Breast epithelium (tissue), 3 donors: Measurements from ENCODE around the gene NANOS2.

Source experiments
- POLR2A ChIP-seq: fragments of 450-650 bp; IDR thresholded peaks from one replicate; pipeline ENCODE4 v1.6.1; 2016; ENCODE audit warnings: antibody characterized with exemption, mild to moderate bottlenecking, moderate library complexity
- TF ChIP-seq, protein P1 (sequence below), 3 donors: fragments of 450-650 bp; IDR thresholded peaks; one replicate each; pipeline ENCODE4 v1.5.1; 2016 to 2017; ENCODE audit warnings: antibody characterized with exemption in 3 of 3, mild to moderate bottlenecking in 3 of 3, moderate library complexity in 3 of 3

- TF ChIP-seq, protein P1, sequence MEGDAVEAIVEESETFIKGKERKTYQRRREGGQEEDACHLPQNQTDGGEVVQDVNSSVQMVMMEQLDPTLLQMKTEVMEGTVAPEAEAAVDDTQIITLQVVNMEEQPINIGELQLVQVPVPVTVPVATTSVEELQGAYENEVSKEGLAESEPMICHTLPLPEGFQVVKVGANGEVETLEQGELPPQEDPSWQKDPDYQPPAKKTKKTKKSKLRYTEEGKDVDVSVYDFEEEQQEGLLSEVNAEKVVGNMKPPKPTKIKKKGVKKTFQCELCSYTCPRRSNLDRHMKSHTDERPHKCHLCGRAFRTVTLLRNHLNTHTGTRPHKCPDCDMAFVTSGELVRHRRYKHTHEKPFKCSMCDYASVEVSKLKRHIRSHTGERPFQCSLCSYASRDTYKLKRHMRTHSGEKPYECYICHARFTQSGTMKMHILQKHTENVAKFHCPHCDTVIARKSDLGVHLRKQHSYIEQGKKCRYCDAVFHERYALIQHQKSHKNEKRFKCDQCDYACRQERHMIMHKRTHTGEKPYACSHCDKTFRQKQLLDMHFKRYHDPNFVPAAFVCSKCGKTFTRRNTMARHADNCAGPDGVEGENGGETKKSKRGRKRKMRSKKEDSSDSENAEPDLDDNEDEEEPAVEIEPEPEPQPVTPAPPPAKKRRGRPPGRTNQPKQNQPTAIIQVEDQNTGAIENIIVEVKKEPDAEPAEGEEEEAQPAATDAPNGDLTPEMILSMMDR (IDR thresholded peaks at IDR 0.05), result no peak
- TF ChIP-seq POLR2A, result no peak
Measured at GRCh38 chr19:45873219-45873772, 41.3 kb downstream of the NANOS2 start.
